Right lobe of liver (tissue), 6 donors: Measurements from ENCODE around the gene STAC2. TPM values are rescaled to one million over a fixed set of nuclear protein-coding genes. Genes with fewer than 3 reads are reported as not detected.
"Not testable (repeated sequence)": the region's sequence is repeated elsewhere in the genome, so short reads cannot be mapped to it uniquely, and the experiment has no call there.

Experiments used
- ATAC-seq, 4 donors: fragments of 200-7000 bp; cut with Tn5 transposase; one replicate each; pipeline ENCODE4 v1.9.1; 2020; ENCODE audit warnings: mild to moderate bottlenecking in 4 of 4, moderate library complexity in 4 of 4
- DNase-seq, 3 donors: peaks; one replicate each; pipeline ENCODE4 v3.0.0-alpha.2; 2020
- H3K27ac ChIP-seq, 3 donors: fragments of 200-600 bp; one replicate each; pipeline ENCODE4 v1.8.0; 2022
- H3K27me3 ChIP-seq, 2 donors: fragments of 200-600 bp; one replicate each; pipeline ENCODE4 v1.8.0; 2022
- H3K36me3 ChIP-seq, 4 donors: fragments of 200-600 bp; sonication (generic) in 1 of 4; one replicate each; pipeline versions ENCODE4 v1.5.1 to v1.8.0; 2017 to 2022; ENCODE audit warnings: control low read depth in 1 of 4
- H3K4me1 ChIP-seq, 4 donors: fragments of 200-600 bp; sonication (generic) in 1 of 4; one replicate each; pipeline versions ENCODE4 v1.5.1 to v1.8.0; 2017 to 2022; ENCODE audit warnings: control low read depth in 1 of 4
- H3K4me3 ChIP-seq, 3 donors: fragments of 200-600 bp; one replicate each; pipeline ENCODE4 v1.8.0; 2022
- H3K9me3 ChIP-seq, 4 donors: fragments of 200-600 bp; sonication (generic) in 1 of 4; one replicate each; pipeline versions ENCODE4 v1.5.1 to v1.8.0; 2017 to 2022; ENCODE audit warnings: control low read depth in 1 of 4
- POLR2A ChIP-seq: fragments of 450-650 bp; IDR thresholded peaks from one replicate; pipeline ENCODE4 v1.6.1; 2017; ENCODE audit warnings: antibody characterized with exemption, mild to moderate bottlenecking
- WGBS: methylation state at CpG from one replicate; pipeline ENCODE4 v1.1.6; 2018; ENCODE audit warnings: low coverage, low lambda C conversion rate; ENCODE audit not compliant: insufficient coverage; ENCODE audit errors: missing lambda C conversion rate; 5-methylcytosine and 5-hydroxymethylcytosine counted together
- intact Hi-C, 2 donors: fragments of 100-400 bp; cut with DNase I; formaldehyde crosslinking; loops; one replicate each; pipeline versions ENCODE4 v1.11.2 to v1.14.1; 2022
- total RNA-seq, 6 experiments: library from RNA; depleted of rRNA in 2 of 6; stranded (reverse); fragments of >200 nt in 2 of 6; fragmentation: NEBNext Ultra II Directional in 3 of 6; extraction: Animal tissue kit (Norgen Biotek cat#: 25700) in 3 of 6; gene quantifications; one replicate each; pipeline versions ENCODE4 v1.1.0 to v1.2.4, GENCODE V29; 2016 to 2023
- TF ChIP-seq, protein P1 (sequence below), 4 donors: fragments of 200-600 bp in 3 of 4; fragments of 450-650 bp in 1 of 4; IDR thresholded peaks; one replicate each; pipeline versions ENCODE4 v1.5.1 to v1.8.0; 2016 to 2022; ENCODE audit warnings: antibody characterized with exemption in 4 of 4, mild to moderate bottlenecking in 2 of 4
- donor health status: DM: no; HTN: yes; CAD: no.
- donor health status: DM: no; HTN: no; CAD: no.
- donor health status: DM: no; HTN: no; CAD: no.
- donor health status: DM: no; HTN: yes; CAD: no.
- donor health status: DM: no; HTN: yes; CAD: no.

The STAC2 gene
- total RNA-seq, 6 experiments from 2014 or later, result not detected

DNA sequence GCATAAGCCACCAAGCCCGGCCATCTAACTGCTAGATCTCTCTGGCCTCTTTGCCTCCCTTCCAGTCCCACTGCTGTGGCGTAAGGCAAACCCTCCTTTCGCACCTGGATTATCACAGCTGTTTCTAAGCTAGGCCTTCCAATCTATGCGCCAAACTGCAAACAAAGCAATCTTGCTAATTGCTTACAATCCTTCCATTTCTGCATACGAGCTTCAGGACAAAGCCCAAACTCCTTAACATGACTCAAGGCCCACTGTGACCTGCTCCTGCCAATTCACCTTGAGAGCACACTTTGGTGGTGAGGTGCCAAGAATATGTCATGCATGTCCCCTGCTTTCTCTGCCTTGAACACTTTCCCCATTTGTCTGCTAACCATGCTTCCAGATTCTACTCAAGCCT, 53.8 kb downstream of the STAC2 start:
- Histone ChIP-seq H3K9me3 (no peaks in the 10 kb centered on the region), H3K27me3 (no peaks in the 10 kb centered on the region), H3K4me3 (no peak overlapping the region), H3K36me3 (no peaks in the 10 kb centered on the region), H3K4me1 (no peaks in the 10 kb centered on the region), H3K27ac (no peak overlapping the region)
- no peak for DNase-seq
- no peak for ATAC-seq
- WGBS, result 79% methylated on average over 4 of the region's 5 CpGs
- TF ChIP-seq, protein P1, sequence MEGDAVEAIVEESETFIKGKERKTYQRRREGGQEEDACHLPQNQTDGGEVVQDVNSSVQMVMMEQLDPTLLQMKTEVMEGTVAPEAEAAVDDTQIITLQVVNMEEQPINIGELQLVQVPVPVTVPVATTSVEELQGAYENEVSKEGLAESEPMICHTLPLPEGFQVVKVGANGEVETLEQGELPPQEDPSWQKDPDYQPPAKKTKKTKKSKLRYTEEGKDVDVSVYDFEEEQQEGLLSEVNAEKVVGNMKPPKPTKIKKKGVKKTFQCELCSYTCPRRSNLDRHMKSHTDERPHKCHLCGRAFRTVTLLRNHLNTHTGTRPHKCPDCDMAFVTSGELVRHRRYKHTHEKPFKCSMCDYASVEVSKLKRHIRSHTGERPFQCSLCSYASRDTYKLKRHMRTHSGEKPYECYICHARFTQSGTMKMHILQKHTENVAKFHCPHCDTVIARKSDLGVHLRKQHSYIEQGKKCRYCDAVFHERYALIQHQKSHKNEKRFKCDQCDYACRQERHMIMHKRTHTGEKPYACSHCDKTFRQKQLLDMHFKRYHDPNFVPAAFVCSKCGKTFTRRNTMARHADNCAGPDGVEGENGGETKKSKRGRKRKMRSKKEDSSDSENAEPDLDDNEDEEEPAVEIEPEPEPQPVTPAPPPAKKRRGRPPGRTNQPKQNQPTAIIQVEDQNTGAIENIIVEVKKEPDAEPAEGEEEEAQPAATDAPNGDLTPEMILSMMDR (IDR thresholded peaks at IDR 0.05), result no peak
- TF ChIP-seq POLR2A, result no peak
- intact Hi-C loops, result no loop called here

DNA sequence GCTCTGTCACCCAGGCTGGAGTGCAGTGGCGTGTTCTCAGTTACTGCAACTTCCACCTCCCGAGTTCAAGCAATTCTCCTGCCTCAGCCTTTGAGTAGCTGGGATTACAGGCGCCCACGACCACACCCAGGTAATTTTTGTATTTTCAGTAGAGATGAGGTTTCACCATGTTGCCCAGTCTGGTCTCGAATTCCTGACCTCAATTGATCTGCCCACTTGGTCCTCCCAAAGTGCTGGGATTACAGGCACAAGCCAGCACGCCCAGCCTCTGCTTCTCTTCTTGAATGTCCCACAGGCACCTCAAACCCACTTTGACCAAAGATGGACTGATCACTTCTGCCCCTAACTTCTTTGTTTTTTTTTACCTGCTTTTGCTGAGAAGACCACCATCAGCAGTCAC, 55.2 kb downstream of the STAC2 start:
- Histone ChIP-seq H3K4me3 (no peak overlapping the region), H3K4me1 (no peaks in the 10 kb centered on the region), H3K27ac (no peak overlapping the region), H3K36me3 (no peaks in the 10 kb centered on the region), H3K9me3 (no peaks in the 10 kb centered on the region), H3K27me3 (no peaks in the 10 kb centered on the region)
- ATAC-seq, result no peak
- DNase-seq, result no peak
- intact Hi-C loops, result no loop called here
- TF ChIP-seq, protein P1 (IDR thresholded peaks at IDR 0.05), result no peak
- no peak for TF ChIP-seq POLR2A
- 58% methylated on average over 6 of the region's 6 CpGs for WGBS

DNA sequence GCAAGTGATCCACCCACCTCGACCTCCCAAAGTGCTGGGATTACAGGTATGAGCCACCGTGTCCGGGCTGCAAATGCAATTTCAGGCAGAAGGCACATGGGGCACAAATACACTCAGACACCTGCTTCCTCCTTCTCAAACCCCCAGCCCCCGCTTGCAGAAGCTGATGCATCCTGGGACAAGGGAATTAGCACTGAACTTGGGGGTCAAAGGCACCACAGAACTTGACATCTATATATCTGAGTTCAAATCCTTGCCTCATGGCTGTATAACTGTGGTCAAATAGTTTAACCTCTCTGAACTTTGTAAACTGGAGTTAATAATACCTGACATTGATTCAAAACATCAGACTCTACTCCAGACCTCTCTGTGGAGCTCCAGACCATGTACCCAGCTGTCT, 55.6 kb downstream of the STAC2 start:
- no CpG with 5 or more reads among the region's 4 CpGs for WGBS

DNA sequence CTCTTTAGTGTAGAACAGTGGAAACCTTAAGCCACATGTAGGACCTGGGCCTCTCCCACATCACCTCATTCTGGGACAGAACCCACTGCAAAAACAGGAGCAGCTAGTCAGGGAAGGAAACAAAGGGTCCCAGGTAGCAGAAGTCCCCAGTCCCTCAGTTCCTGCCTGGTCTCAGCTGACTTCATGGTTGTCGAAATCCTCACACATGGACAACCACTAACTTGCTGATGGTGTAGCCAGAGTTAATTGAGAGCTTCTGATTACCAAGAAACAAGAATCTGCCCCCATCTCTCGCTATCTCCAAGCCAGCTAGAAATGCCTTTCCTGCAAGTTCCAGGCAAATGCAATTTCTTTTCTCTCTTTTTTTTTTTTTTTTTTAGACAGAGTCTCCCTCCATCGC, 56.2 kb downstream of the STAC2 start:
- peaks cover 0 to under 1% (median 0%) of the 10 kb centered on the region in 4 donors for H3K4me1 ChIP-seq
- H3K4me3 ChIP-seq, result no peak overlapping the region
- no peaks in the 10 kb centered on the region for H3K36me3 ChIP-seq
- H3K9me3 ChIP-seq, result no peaks in the 10 kb centered on the region
- DNase-seq (no peak), ATAC-seq (no peak)
- no peak for TF ChIP-seq POLR2A
- TF ChIP-seq, protein P1 (IDR thresholded peaks at IDR 0.05), result no peak
- no peak overlapping the region for H3K27ac ChIP-seq
- WGBS, result 67% methylated on average over 2 of the region's 3 CpGs
- no peaks in the 10 kb centered on the region for H3K27me3 ChIP-seq
- intact Hi-C loops, result no loop called here

More for the DNA sequence above, 55.6 kb downstream of the STAC2 start:
- TF ChIP-seq, protein P1 (IDR thresholded peaks at IDR 0.05), result no peak
- no peak for TF ChIP-seq POLR2A
- ATAC-seq (no peak), DNase-seq (no peak)
- H3K36me3 ChIP-seq, result no peaks in the 10 kb centered on the region
- no peaks in the 10 kb centered on the region for H3K27me3 ChIP-seq
- H3K4me3 ChIP-seq, result no peak overlapping the region
- intact Hi-C loops, result no loop called here
- no peaks in the 10 kb centered on the region for H3K4me1 ChIP-seq
- no peaks in the 10 kb centered on the region for H3K9me3 ChIP-seq
- H3K27ac ChIP-seq, result no peak overlapping the region

DNA sequence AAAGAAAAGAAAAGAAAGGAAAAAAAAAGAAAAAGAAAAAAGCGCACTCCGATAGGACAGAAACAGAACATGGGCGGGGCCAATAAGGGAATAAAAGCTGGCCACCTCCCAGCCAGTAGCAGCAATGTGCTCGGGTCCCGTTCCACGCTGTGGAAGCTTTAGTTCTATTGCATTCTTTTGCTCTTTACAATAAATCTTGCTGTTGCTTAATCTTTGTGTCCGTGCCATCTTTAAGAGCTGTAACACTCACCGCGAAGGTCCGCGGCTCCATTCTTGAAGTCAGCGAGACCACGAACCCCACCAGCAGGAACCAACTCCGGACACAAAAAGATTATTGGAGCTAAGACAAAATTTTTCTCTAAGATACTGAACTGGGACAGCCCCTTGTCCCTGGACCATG, 56.6 kb downstream of the STAC2 start:
- Histone ChIP-seq H3K4me3 (no peak overlapping the region), H3K27me3 (no peaks in the 10 kb centered on the region), H3K36me3 (no peaks in the 10 kb centered on the region), H3K4me1 (peaks cover 0 to 4% (median 0%) of the 10 kb centered on the region in 4 donors), H3K27ac (no peak overlapping the region), H3K9me3 (no peaks in the 10 kb centered on the region)
- WGBS, result 92% methylated on average over 14 of the region's 14 CpGs
- TF ChIP-seq, protein P1 (IDR thresholded peaks at IDR 0.05), result no peak
- no peak for TF ChIP-seq POLR2A
- intact Hi-C loops, result no loop called here
- ATAC-seq (no peak), DNase-seq (no peak)

DNA sequence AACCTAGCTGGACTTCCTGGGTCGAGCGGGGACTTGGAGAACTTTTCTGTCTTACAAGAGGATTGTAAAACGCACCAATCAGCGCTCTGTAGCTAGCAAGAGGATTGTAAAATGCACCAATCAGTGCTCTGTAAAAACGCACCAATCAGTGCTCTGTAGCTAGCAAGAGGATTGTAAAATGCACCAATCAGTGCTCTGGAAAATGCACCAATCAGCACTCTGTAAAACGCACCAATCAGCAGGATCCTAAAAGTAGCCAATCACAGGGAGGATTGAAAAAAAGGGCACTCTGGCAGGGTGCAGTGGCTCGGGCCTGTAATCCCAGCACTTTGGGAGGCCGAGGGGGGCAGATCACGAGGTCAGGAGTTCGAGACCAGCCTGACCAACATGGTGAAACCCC, 57.2 kb downstream of the STAC2 start:
- H3K27me3 ChIP-seq, H3K9me3 ChIP-seq, DNase-seq, H3K4me1 ChIP-seq, H3K36me3 ChIP-seq, H3K27ac ChIP-seq, intact Hi-C loops, H3K4me3 ChIP-seq, ATAC-seq: not testable (repeated sequence)
- WGBS, result 92% methylated on average over 6 of the region's 10 CpGs
